Stimulated activated CD8-positive, alpha-beta memory T cell treated with anti-CD3 and anti-CD28 coated beads, Interleukin-15, amount 100 ng/mL, for 48 hours (primary cell): ENCODE data around the gene TBC1D2B.
"Not testable (repeated sequence)": the region's sequence is repeated elsewhere in the genome, so short reads cannot be mapped to it uniquely, and the experiment has no call there.

Source experiments
- DNase-seq, 2 donors: peaks; one replicate each; pipeline ENCODE4 v3.0.0-alpha.2; 2020; ENCODE audit warnings: low read depth in 2 of 2

The TBC1D2B gene

GRCh38 chr15:78002996-78003395 lies 74.5 kb downstream of the TBC1D2B start:
- DNase-seq = no peak

GRCh38 chr15:78001656-78002055 lies 75.9 kb downstream of the TBC1D2B start:
- DNase-seq = no peak

GRCh38 chr15:78000927-78001249 lies 76.6 kb downstream of the TBC1D2B start:
- DNase-seq = no peak

- peak; percentile 61 to 69 for DNase-seq
Observed at GRCh38 chr15:78000091-78000926, 77.2 kb downstream of the TBC1D2B start.

GRCh38 chr15:77999486-77999885 lies 78.0 kb downstream of the TBC1D2B start:
- DNase-seq = no peak

GRCh38 chr15:77998592-77998991 lies 78.9 kb downstream of the TBC1D2B start:
- DNase-seq = no peak

GRCh38 chr15:77997761-77998554 lies 79.6 kb downstream of the TBC1D2B start:
- DNase-seq = not testable (repeated sequence)

GRCh38 chr15:77997221-77997620 lies 80.3 kb downstream of the TBC1D2B start:
- DNase-seq = not testable (repeated sequence)

- not testable (repeated sequence) for DNase-seq
Observed at GRCh38 chr15:77996713-77997171, 80.8 kb downstream of the TBC1D2B start.

- not testable (repeated sequence) for DNase-seq
Observed at GRCh38 chr15:77996226-77996625, 81.3 kb downstream of the TBC1D2B start.

GRCh38 chr15:77995537-77995918 lies 82.0 kb downstream of the TBC1D2B start:
- DNase-seq = not testable (repeated sequence)

- DNase-seq = not testable (repeated sequence)
Observed at GRCh38 chr15:77994893-77995536, 82.5 kb downstream of the TBC1D2B start.

- DNase-seq = peak; percentile 28 to 42
Observed at GRCh38 chr15:77993970-77994693, 83.4 kb downstream of the TBC1D2B start.

- DNase-seq = no peak
Observed at GRCh38 chr15:77993374-77993911, 84.1 kb downstream of the TBC1D2B start.

- no peak for DNase-seq
Observed at GRCh38 chr15:77992356-77993222, 84.9 kb downstream of the TBC1D2B start.

GRCh38 chr15:77991658-77992201 lies 85.8 kb downstream of the TBC1D2B start:
- DNase-seq = not testable (repeated sequence)

- no peak for DNase-seq
Observed at GRCh38 chr15:77991029-77991406, 86.5 kb downstream of the TBC1D2B start.

- no peak for DNase-seq
Observed at GRCh38 chr15:77989296-77990143, 88.0 kb downstream of the TBC1D2B start.
